AG20443 (cell line): ENCODE data around the gene METTL15.
A peak's percentile ranks its signal among the peaks of the same experiment; 100 is the strongest.
"Not testable (repeated sequence)": the region's sequence is repeated elsewhere in the genome, so short reads cannot be mapped to it uniquely, and the experiment has no call there.

Source experiments
- DNase-seq: peaks from one replicate; pipeline ENCODE4 v3.0.0; 2012; ENCODE audit warnings: low spot score, mixed read lengths

The METTL15 gene

GRCh38 chr11:28296426-28296825 is 188.2 kb downstream of the METTL15 start:
- no peak for DNase-seq

GRCh38 chr11:28298209-28298608 is 190.0 kb downstream of the METTL15 start:
- DNase-seq, result no peak

- no peak for DNase-seq
These were observed 195.4 kb downstream of the METTL15 start for GRCh38 chr11:28303477-28304191.

GRCh38 chr11:28315440-28315839 is 207.3 kb downstream of the METTL15 start:
- no peak for DNase-seq

- DNase-seq, result no peak
These were observed 210.7 kb downstream of the METTL15 start for GRCh38 chr11:28318871-28319270.

GRCh38 chr11:28323621-28324020 is 215.4 kb downstream of the METTL15 start:
- DNase-seq, result no peak

GRCh38 chr11:28332393-28332792 is 224.2 kb downstream of the METTL15 start:
- DNase-seq, result not testable (repeated sequence)

GRCh38 chr11:28337701-28338100 is 229.5 kb downstream of the METTL15 start:
- DNase-seq, result no peak

GRCh38 chr11:28338371-28338770 is 230.2 kb downstream of the METTL15 start:
- DNase-seq, result no peak

GRCh38 chr11:28339488-28339887 is 231.3 kb downstream of the METTL15 start:
- DNase-seq, result no peak

- no peak for DNase-seq
These were observed 234.5 kb downstream of the METTL15 start for GRCh38 chr11:28342716-28343115.

- peak; percentile 67 for DNase-seq
These were observed 235.4 kb downstream of the METTL15 start for GRCh38 chr11:28343304-28344233.

- no peak for DNase-seq
These were observed 238.0 kb downstream of the METTL15 start for GRCh38 chr11:28346209-28346608.

GRCh38 chr11:28346721-28347120 is 238.5 kb downstream of the METTL15 start:
- no peak for DNase-seq

GRCh38 chr11:28347371-28347770 is 239.2 kb downstream of the METTL15 start:
- DNase-seq, result no peak

GRCh38 chr11:28350216-28350615 is 242.0 kb downstream of the METTL15 start:
- no peak for DNase-seq

- no peak for DNase-seq
These were observed 245.8 kb downstream of the METTL15 start for GRCh38 chr11:28353991-28354390.

GRCh38 chr11:28366549-28367346 is 258.6 kb downstream of the METTL15 start:
- DNase-seq, result no peak

- not testable (repeated sequence) for DNase-seq
These were observed 269.9 kb downstream of the METTL15 start for GRCh38 chr11:28378095-28378494.
